Stimulated activated CD4-positive, alpha-beta T cell treated with anti-CD3 and anti-CD28 coated beads, Interleukin-1b, Interleukin-23, amount 100 ng/mL, for 4 hours (primary cell): ENCODE results near the gene GSTO2.

Source experiments
- DNase-seq, 2 donors: peaks; one replicate each; pipeline ENCODE4 v3.0.0-alpha.2; 2020; ENCODE audit warnings: low read depth in 2 of 2

Gene GSTO2

GRCh38 chr10:104339469-104340110 is 70.6 kb downstream of the GSTO2 start:
- DNase-seq = no peak

DNA sequence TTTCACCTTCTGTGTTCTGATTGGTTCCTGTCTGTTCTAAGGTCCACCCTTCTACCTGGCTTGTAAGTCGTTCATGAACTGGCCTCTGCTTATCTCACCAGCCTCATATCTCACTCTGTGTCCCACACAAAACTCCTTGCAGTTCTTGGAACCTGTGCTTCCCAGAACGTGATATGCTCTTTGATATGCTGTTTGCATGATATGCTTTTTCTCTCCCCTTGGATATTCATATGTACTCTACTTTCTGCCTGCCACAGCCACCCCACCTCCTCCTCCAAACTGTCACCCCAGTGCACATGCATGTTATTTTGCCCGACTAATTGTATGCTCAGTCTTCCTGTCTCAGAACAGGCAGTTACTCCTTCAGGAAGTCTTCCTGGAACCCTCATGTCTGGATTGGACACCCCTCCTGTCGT is 71.1 kb downstream of the GSTO2 start:
- no peak for DNase-seq

DNA sequence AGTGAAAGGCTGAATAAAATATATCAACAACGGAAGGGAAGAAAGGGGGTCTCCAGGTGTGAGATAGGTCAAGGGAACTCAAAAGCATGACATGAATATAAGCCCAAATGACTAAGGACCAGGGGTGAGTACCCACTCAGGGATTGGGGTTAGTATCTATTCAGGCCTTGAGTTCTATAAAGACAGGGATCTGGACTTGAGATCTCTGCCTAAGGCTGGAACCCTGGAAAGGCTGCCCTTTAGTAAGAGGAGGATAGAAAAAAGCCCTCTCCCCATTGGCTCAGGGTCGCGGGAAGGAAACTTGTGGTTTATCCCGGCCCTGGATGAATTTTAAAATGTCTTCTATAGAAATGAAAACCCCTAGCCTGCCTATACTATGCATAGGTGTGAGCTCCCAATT is 71.7 kb downstream of the GSTO2 start:
- no peak for DNase-seq

GRCh38 chr10:104342941-104343411 is 74.0 kb downstream of the GSTO2 start:
- no peak for DNase-seq

DNA sequence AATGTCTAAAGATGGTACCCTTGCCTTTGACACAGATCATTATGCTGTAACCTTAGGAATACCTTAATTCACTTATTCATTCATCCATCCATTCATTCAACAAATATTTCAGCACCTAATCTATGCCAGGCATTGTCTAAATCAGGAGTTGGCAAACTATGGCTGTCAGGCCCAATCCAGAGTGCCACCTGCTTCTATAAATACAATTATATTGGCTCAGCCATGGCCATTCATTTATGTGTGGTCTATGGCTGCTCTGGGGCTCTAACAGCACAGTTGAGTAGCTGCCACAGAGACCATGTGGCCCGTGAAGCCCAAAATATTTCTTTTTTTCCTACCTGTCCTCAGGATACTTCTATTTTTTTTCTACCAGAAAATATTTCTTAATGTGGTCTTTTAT is 75.2 kb downstream of the GSTO2 start:
- no peak for DNase-seq

- no peak for DNase-seq
Observed at GRCh38 chr10:104345515-104345914, 76.5 kb downstream of the GSTO2 start.

GRCh38 chr10:104345941-104346340 is 77.0 kb downstream of the GSTO2 start:
- DNase-seq = no peak

DNA sequence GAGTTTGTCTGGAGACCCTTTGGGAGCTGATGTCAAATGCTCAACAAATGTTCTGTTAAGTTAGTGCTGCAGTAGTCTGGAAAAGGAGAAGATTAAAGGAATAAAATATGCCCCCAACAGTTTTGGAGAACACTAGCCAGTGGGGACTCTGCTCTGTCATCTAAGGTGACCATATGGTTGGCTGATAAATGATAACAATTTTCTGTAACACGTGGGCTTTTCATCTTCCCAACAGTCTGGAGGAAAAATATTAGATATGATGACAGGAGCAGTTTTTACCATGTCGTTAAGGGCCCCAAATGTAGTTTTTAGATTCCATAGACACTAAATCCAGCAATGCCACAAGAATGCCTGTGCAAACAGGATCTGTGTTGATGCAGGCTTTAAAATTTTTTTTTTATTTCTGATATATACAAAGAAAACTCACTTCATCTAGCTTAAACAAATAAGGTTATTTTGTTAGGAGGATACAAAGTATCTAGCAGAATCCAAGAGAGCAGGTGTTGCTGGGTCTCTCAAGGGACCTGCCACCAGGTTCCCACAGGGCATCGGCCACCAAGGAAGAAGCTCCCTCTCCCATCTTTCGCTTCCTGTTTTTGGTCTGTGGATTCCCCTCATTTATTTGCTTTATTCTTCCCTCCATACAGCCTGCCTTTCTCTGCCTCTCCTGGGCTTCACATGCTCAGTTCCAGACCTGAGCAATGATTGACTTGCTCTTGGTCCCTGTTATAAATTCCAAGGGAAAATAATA is 78.5 kb downstream of the GSTO2 start:
- no peak for DNase-seq

GRCh38 chr10:104348601-104349000 is 79.6 kb downstream of the GSTO2 start:
- no peak for DNase-seq

GRCh38 chr10:104349623-104350126 is 80.7 kb downstream of the GSTO2 start:
- DNase-seq = no peak

GRCh38 chr10:104350127-104350635 is 81.2 kb downstream of the GSTO2 start:
- DNase-seq = no peak

- DNase-seq = no peak
Observed at GRCh38 chr10:104351061-104351702, 82.2 kb downstream of the GSTO2 start.

- no peak for DNase-seq
Observed at GRCh38 chr10:104351919-104352318, 82.9 kb downstream of the GSTO2 start.

GRCh38 chr10:104353325-104354048 is 84.5 kb downstream of the GSTO2 start, which contains the start of gene CFAP58:
CFAP58 (plus strand) TSS chr10:104353833; CDS start chr10:104353898, 65 bp downstream.
- DNase-seq = peak; percentile 81 to 92
